NCI-H1105 treated with DMSO at 0.1 percent for 48 hours (cell line): ENCODE results near the gene PGM1.
"Not testable (repeated sequence)": the region's sequence is repeated elsewhere in the genome, so short reads cannot be mapped to it uniquely, and the experiment has no call there.

Experiments used
- DNase-seq: peaks from one replicate; lab custom pipeline; 2025; lab: John Stamatoyannopoulos, UW

The PGM1 gene

DNA sequence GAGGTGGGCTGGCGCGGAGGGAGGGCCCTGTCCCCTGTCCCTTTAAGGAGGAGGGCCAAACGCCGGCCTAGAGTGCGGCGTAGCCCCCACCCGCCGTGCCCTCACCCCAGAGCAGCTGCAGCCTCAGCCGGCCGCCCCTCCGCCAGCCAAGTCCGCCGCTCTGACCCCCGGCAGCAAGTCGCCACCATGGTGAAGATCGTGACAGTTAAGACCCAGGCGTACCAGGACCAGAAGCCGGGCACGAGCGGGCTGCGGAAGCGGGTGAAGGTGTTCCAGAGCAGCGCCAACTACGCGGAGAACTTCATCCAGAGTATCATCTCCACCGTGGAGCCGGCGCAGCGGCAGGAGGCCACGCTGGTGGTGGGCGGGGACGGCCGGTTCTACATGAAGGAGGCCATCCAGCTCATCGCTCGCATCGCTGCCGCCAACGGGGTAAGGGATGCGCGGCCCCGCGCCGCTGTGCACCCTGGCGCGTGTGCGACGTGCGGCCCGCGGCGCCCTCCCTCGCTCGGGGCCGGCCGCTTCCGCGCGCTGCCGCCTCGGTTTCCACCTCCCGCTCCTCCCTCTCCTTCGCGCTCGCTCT is at the start of gene PGM1:
PGM1 (plus strand) TSS at position 109 of the 583 bp plus-strand sequence; CDS start at position 187, 78 bp downstream.
- peak; percentile 84 for DNase-seq

DNA sequence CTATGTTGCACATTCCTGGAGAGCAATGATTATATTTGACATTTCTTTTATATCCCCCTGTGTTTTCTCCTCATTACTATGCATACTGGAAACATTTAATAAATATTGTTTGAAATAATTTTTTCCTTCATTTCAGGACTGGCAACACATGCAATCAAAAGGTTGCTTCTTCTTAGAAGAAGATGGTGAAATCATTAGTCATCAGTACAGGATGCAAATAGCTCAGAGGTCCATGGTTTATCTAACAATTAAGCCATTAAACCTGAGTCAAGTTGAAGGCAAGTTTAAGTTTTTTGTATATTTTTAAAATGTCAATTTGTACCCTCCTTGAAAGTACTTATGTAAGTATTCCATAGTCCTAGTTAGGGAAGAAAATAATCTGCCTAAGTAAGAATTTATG is 47.4 kb upstream of the PGM1 start:
- no peak for DNase-seq

DNA sequence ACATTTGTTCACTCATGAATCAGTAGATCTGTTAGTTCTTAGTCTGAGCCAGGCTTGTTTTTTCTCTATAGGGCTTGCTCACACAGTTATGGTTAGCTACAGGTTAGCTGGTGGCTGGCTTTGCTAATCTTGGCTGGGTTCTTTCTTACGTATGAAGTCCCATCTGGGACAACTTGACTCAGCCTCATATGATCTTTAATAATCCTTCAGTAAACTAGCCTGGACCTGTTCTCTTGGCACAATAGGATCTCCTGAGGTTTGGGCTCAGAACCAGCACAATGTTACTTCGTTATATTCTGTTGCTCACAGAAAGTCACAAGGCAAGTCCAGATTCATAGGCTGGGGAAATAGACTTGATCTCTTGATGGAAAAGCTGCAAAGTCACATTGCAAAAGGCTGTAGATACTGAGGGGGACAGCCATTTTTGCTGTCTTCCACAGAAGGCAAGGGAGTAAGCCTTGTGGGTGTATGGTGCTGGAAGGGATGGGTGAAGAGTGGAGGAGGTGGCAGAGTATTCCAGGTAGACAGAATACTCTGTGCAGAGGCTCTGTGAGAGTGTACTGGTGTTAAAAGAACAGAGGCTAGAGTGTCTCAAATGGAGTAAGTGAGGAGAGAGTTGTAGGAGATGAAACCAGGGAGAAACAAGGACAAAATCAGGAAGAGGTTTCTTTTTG is 45.5 kb upstream of the PGM1 start:
- no peak for DNase-seq

DNA sequence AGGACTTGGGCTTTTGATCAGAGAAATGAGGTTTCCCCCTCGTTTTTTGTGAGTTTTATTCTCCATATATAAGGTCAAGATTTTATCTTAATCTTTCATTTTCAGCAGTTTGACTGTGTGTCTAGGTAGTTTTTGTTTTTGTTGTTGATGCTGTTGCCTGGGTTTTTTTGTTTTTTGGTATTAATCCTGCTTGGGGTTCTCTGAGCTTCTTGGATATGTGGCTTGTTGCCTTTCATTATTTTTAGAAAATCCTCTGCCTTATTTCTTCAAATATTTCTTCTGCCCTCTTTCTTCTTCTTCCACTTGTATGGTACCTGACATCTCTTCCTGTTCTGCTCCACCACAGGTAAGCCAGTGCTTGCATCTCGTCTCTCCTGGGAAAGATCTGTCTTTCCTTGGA is 44.9 kb upstream of the PGM1 start:
- DNase-seq: no peak

DNA sequence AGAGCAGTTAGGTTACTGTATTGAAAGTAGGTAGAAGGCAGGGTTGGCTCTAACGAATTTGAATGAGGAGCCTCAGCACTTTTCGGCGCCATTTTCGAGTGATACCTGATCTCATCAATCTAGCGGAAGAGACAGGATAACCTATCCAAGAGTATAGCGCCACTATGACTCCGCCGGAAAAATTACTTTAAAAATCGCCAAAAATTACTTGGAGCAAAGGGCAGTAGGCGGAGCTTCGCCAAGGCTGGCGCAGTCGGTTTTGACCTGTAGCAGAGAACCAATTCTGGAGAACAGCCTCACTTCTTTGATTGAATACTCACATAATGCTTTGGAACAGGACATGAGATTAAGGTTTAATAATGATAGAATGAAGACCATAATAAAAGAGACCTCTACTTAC is 44.3 kb upstream of the PGM1 start:
- DNase-seq: no peak

DNA sequence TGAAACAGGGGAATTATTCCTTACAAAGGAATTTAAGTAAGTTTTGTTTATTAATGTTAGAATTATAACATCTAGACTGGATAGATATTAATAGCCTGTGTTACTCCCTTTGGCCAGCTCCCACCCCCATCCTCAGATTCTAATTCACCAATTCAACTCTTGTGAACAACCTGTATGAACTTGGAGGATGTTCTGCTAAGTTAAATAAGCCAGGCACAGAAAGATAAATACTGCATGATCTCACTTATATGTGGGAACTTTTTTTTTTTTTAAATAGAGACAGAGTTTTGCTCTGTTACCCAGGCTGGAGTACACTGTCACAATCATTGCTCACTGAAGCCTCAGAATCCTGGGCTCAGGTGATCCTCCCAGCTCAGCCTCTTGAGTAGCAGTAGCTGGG is 37.7 kb upstream of the PGM1 start:
- no peak for DNase-seq

DNA sequence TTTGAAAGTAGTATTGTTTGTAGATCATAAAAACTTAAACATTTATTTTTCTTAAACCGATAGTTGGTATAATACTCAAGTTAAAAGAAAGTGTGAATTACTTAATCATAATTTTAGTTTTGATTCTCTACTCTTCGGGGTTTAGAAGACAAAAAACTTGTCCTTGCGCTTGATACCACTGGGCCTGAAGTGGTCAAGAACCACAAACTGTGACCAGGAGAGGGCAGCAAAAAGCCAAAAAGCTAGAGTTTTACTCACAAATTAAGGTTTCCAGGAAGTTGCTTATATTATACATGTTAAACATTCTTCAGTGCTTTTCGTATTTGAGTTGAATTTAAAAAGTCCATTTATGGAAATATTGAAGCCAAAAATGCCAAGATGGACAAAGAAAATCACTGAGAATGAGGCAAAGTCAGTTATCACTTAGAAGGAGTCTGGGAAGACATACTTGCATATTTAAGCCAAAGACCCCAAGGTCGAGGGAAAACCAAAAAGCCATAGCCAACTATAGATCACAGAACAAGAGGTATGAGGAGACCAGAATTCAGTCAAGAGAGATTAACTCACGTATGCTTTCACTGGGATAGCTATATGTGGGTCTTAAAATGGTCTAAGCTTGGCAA is 35.7 kb upstream of the PGM1 start:
- no peak for DNase-seq

DNA sequence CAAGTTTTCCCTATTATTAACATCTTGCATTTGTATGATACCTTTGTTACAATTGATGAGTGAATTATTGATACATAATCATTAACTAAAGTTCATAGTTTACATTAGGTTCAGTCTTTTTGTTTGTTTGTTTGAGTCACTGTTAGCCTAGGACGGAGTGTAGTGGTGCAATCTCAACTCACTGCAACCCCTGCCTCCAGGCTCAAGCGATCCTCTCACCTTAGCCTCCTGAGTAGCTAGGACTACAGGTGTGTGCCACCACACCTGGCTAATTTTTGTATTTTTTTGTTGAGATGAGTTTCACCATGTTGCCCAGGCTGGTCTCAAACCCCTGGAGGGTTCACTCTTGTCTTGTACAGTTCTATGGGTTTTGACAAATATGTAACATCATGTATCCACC is 33.9 kb upstream of the PGM1 start:
- no peak for DNase-seq

DNA sequence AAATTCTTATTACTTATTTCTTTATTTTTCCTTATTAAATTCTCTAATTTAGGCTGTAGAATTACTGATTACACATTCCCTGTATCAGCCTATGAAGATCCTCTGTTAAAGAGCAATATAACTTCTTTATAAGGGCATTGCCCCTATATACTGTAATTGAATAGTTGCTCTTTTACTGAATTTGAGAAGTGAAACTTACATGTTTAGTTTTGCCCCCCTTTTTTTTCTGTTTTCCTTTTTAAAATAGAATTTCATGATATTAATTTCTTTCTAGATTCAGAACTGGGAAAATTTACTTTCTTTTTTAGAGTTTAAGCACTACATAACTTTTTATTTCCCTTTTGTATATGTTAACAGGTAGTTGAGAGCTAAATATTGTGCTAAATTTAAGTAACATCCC is 29.5 kb upstream of the PGM1 start:
- DNase-seq: no peak

DNA sequence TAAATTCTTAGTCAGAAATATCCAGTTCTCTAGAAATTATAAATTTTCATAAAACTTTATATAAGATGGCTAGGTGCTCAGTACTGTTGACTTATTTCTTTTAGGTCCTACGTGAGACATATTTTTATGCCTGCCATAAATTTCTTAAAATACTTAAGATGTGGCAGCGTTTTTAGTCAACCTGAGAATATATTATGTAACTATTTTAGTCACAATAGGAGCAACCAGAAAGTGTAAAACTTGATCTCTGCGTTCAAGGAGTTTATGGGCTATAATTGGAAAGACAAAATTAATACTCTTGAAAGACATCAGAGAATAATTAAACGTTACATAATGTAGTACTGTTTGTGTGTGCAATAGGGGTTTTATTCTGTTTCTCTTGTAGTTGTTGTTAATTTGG is 24.1 kb upstream of the PGM1 start:
- no peak for DNase-seq

DNA sequence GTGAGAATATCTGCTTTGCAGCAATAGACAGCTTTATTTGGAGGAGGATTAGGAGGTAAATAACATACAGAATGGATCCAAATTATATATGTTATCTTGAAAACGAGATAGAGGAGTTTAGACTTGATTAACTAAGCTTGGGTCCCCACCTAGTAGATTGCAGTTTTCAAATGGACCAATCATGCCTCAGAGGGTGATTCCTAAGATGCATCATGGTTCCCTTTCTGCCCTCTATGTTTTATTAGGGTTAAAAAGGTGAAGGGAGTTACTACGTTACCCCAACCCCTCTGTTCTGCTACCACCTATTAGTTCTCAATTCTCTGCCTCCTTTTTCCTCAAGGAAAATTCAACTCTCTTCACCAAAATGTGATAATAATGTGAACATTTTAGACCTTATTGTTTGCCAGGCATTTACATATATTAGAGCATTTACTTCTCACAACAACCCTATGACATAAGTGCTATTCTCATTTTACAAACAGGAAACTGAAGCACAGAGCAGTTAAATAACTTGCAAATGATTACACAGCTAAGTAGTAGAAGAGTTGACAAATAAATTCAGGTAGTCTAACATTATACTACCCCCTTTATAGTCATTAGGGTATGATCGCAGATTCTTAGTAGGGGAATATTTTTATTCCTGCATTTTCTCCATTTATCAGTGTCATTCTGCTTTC is 23.4 kb upstream of the PGM1 start:
- no peak for DNase-seq

DNA sequence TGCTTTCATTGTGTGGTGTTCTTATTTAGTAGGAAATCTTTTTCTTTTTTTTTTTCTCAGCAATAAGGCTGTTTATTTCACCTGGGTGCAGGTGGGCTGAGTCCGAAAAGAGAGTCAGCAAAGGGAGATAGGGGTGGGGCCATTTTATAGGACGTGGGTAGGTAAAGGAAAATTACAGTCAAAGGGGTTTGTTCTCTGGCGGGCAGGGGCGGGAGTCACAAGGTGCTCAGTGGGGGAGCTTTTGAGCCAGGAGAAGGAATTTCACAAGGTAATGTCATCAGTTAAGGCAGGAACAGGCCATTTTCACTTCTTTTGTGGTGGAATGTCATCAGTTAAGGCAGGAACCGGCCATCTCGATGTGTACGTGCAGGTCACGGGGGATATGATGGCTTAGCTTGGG is 20.5 kb upstream of the PGM1 start:
- not testable (repeated sequence) for DNase-seq

DNA sequence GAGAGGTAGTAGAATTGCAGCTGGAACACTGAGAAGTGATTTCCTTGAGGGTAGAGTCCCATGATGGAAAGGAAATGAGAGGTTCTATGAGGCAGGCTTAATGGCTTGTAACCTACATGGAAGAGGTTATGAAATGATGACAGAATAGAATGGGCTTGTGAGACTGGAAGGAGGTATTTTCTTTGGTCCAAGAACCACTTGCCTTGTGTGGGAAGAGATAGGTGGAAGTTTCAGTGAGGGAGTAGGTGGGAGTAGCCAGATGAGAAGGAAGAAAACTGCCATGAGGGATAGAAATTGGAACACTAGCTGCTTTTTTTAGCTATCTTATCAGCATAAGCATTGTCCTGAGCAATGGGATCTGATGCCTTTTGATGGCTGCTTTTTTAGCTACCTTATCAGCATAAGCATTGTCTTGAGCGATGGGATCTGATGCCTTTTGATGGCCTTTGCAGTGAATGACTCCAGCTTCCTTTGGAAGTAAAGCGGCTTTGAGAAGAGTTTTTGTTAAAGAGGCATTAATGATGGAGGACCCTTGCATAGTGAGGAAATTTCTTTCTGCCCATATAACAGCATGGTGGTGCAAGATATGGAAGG is 18.9 kb upstream of the PGM1 start:
- not testable (repeated sequence) for DNase-seq

DNA sequence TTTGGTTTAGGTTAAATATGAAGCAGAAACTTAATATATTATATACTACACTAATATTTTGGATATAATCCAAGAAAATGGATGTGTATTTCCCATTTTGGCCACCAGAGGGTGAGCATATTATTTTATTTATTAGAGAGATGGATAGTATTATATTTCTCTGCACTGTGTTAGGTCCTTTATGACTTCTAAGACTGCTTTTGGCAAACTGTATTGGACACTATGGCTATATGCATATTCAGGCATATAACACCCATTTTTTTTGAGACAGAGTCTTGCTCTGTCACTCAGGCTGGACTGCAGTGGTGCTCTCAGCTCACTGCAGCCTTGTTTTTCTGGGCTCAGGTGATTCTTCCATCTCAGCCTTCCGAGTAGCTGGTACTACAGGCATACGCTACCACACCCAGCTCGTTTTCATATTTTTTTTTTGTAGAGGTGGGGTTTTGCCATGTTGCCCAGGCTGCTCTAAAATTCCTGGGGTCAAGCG is 17.8 kb upstream of the PGM1 start:
- peak; percentile 45 for DNase-seq

DNA sequence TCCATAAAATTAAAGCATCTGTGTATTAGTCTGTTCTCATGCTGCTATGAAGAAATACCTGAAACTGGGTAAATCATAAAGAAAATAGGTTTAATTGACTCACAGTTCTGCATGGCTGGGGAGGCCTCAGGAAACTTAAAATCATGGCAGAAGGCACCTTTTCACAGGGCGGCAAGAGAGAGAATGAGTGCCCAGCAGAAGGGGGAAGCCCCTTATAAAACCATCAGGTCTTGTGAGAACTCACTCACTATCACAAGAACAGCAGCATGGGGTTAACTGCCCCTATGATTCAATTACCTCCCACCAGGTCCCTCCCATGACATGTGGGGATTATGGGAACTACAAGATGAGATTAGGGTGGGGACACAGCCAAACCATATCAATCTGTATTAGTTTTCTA is 6.9 kb upstream of the PGM1 start:
- DNase-seq: not testable (repeated sequence)

DNA sequence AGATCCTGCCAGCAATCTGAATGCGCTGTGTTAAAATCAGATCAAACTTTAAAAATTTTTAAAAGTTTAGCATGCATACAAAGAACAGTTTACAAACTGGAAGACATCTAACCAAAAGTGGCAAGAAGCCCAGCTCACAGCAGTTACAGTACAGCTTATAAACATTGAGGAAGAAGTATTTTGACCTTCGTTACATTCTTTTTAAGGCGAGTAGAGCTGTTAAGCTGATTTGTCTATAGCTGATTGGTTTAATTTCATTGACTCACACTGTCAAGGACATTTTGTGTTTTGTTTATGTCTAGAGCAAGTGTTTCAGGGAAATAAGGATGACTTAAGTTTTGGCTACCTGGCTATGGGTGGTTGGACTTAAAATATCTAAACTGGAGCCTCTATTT is 3.0 kb upstream of the PGM1 start:
- no peak for DNase-seq

DNA sequence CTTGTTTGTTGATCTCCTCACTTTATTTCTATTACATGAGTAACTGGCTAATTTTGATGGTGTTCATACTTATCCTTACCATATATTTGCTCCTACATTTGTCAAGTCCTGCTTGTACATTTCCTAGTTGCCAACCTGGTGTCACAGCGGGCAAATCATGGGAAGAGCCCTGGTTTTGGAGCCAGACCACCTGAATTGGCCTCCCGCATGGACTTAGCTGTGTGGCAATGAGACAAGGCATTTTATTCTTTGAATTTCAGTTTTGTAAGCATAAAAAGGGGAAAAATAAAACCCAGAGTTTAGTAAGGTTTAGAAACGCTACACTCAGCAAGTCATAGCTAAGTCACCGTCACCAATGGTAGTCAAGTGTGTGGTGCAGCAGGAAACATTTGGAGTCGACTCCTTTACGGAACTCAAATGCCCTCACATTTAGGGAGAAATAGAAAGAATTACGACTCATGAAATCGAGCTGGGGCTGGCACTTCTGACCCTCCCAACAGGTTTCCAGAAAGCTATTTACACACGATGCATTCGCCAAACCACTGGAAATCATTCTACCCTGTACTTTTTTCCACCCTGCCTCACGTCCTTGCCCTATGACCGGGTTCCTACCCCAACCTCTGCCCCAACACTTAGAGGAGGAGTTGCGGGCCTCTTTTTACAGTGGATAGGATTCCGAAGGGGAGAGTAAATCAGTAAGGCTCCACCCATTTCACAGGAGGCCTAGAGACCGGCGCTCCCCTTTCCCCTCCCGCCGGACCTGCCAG is 492 bp upstream of the PGM1 start:
- no peak for DNase-seq

DNA sequence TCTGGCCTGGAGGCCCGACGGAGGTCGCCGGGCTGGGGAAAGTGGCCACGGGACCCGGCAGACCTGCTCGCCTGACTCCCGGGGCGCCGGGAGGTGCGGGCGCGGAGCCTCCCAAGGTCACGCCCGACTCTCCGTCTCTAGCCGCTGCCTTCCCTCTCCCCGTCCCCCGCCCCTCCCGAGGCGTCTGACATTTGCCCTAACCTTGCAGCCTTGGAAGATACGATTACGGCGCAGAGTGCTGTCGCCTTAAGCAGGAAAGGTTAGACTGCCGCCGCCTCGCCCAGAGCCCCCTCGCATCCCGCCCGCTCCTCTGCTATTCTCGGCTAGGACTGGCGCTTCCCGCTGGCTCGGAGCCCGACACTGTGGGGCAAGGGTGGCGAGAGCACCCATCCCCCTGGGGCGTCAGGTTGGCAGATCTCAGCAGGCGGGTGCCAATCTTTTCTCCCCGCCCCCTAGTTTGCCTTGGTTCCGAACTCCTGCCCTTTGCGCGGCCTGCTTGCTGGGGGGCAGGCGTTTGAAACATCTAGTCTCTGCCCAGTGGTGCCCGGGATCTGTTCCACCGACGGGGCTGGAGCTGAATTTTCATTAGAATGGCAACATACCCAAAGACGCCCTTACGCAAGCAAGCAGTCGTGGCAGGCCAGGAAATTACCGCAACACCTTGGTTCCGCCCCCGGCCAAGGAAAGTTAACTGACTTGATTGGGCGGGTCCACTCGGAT is 835 bp downstream of the PGM1 start:
- peak; percentile 70 for DNase-seq

DNA sequence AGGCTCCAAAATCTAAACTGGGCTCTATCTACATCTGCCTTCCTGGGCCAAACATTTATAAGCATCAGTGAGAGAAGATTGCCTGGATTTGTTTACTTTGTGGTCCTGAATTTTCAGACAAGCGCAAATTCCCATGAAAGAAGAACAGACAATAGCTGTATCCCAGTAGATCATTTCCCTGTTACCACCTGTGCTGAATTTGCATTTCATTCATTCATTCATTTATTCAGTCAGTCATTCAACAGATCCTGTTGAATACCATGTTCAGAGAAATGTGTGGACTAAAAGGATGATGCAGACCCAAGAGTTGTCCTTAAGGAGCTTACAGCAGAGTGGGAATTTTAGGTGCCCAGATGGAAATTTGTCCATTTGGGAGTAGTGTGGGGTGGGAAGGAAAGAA is 2.2 kb downstream of the PGM1 start:
- DNase-seq: no peak

DNA sequence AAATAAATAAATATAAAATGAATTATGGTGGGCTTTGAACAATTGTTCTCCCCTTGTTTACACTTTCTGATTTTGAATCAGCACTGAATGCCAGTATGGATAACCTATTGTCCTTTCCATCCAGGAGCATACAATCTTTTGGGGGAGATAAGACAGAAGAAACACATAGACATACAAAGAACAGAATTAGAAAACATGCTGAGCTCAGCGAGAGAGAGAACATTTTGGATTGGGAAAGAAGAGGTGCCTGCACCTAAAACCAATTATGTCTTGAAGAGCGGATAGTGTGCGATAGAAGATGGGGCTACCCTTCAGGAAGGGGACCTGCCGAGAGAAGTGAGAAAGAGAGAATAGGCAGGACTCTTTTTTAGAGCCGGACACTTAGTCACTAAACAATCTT is 6.6 kb downstream of the PGM1 start:
- DNase-seq: no peak

DNA sequence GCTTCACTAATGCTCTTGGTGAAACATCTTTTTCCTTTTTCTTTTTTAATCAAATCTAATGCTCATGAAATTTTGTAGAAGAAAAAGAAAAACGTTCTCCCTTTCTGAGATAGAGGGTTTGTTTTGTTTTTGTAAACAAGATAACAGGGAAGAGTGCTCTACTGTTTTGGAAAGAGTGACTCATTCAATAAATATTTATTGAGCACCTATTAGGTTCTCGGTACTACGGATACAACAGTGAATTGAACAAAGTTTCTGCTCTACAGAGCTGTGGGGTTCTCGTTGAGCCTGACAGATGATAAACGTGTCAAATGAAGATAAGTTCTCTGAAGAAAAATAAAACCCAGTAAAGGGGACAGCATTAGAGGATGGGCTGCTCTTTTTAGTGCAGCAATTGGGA is 7.0 kb downstream of the PGM1 start:
- no peak for DNase-seq
